HG03575 (cell line): ENCODE measurements around the gene QSER1.
"Not testable (repeated sequence)": the region's sequence is repeated elsewhere in the genome, so short reads cannot be mapped to it uniquely, and the experiment has no call there.

ENCODE experiments used
- ATAC-seq: cut with Tn5 transposase; IDR thresholded peaks from one replicate; pipeline ENCODE4 v1.9.1; 2021; ENCODE audit not compliant: unreplicated experiment, insufficient number of reproducible peaks, low FRiP score; ENCODE audit errors: extremely low read depth

Gene QSER1

GRCh38 chr11:32888384-32888710 is 4.3 kb upstream of the QSER1 start:
- ATAC-seq = not testable (repeated sequence)

DNA sequence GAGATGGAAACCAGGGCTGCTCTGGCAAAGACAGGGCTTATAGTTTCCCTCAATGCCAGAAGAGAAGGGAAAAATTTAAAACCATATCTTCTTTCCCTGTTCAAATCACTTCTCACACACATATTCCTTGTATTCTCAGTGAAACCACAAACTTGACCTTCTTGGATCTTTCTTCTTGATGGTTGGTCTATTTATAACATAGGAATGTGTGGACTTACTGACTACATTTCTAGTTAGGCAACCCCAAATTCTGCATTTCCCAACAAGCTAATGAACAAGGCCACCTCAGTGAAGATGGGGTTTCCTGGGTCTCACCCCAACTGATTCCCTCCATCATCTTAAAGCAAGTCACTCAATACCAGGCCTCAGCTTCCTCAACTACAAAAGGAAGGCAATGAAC is 3.8 kb upstream of the QSER1 start:
- no peak for ATAC-seq

DNA sequence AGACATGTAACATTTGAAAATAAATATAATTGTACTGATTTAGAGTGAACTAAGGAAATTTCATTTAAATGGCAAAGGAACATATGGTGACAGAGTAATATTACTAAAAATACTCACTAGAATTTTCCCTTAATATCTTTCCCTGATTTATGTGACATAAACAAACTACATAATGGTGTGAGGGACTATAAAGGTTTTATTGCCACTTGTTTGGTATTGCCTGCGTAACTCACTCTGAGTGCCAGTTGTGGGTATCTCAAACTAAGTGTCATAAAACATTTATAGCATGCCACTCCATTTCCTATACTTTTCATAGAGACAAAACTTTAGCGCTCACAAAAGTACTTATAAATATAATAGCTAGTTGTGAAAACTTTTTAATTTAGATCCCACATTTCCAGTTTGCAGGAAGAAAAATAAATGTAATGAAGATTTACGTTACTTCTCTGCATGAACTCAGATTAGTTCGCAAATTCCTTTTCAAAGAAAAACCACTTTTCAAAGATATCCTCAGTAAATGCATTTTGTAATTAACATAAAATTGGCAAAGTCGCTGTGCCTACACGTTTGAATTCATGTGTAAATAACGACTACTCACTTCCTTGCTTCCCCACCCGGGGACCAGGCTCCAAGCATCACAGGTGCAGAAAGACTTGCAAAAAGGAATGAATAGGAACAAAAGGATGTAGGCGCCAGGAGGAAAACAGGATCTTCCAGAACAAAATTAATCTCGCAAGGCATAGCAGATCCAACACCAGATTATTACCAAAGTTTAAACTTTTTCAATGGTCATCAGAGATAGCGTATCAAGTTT is 1.6 kb upstream of the QSER1 start:
- no peak for ATAC-seq

DNA sequence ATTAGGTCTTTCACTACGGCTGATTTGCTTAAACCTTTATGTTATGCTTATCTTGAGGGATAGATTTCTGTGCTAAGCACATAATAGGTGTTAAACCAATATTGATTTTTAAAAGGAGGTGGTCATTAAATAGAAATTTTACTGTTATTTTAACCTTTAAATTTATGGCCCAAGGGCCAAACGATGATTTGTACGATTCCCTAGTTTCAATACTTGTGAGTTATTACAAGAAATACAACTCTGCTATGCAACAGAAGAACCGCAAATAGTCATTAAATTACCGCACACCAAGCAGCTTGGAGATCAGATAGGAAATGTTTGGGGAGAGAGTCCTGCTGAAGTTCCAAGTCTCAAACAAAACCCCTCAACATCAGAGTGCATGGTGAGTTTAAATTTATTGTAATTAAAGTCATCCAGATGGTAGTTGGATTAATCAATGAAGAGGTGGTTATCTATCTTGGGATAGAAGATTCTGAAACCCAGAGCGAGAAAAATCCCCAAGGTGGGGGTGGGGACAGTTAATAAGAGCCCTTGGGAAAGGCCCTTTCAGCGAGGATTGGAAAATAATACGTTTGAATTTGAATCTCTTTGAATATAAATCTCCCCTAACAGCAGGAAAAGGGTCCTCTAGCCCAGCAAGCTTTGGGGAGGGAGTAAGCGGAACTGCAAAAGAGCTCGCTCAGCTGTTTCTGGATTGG is 805 bp upstream of the QSER1 start:
- no peak for ATAC-seq

DNA sequence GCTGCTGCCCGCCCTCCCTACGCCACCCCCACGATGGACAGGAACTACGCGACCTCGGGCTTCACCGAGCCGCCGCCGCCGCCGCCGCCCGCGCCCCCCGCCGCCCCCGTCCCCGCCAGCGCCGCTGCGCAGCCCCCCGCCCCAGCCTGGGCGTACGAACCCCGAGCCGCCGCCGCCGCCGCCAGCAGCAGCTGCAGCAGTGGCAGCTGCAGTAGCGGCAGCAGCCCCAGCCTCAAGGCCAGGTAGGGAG is 407 bp downstream of the QSER1 start:
- no peak for ATAC-seq

DNA sequence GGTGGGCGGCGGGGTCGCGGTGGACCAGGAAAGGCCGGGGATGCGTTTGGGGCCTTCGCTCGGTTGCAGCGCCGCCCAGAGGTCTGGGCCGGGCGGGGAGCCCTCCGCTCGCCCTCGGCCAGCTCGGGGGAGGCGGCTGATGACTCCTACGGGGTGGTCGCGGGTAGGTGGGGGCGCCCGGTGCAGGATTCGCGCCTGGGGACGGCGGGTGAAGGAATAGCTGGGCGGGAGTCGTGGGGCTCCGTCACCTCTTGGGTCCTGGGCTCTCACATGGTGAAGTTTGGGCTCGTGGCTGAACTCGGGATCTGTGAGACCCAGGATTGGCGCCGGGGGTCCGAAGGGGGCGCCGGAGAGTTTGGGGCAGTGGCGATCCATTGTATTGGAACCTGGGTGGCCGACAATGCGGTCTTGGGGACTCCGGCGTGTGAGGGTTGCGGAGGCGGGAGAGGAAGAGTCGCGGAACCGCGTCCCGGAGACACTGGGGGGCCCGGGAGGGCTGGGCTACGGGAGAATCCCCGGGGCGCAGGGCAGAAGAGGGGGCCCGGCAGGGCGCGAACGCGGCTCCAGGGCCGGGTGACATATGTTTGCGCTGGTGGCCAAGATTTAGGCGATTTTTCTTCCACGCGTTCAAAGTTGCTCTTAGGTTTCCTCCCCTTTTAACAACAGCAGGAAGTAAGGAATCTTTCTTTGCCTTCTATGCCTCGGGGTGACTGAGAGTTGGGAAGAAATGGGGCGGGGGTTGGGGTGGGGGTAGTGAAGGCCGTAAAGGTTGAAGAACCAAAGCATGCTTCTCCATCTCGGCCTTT is 935 bp downstream of the QSER1 start:
- ATAC-seq = no peak

- ATAC-seq = no peak
Observed at GRCh38 chr11:32894149-32894827, 1.7 kb downstream of the QSER1 start.

DNA sequence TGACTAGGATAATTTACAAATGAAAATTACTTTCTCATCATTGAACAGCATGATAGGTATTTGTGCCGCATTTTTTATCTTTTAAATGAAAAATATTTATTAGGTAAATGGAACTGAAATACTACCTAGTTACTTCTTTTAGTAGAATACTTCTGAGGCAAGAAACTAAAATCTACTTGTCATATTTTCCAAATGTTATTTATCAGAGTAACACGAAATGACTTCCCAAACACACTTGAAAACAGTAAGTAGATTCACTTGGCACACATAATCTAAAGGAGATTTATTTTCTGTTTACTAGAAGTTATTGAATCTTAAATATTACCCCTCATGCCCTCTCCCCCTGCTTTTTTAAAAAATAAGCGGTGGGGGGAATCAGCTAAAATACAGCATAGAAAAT is 2.3 kb downstream of the QSER1 start:
- ATAC-seq = no peak

- no peak for ATAC-seq
Observed at GRCh38 chr11:32895471-32895870, 2.9 kb downstream of the QSER1 start.

- ATAC-seq = no peak
Observed at GRCh38 chr11:32897103-32897502, 4.5 kb downstream of the QSER1 start.

DNA sequence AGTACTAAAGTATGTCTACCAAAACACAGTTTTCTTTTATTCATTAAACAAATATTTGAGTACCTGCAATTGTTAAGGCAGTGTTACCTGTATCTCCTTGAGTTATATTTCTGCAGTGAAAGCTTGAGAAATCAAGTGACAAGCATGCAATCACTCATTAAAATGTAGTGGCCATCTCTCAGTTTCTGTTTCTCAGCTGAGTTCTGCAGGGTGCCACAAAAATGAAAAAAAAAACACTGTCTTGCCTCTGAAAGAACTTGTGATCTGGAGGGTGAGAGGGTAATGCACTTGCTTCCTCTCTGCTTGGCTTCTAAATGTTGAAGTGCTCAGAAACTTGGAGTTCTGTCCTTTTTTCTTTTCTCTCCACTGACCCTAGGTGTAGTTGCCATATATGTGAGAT is 6.8 kb downstream of the QSER1 start:
- ATAC-seq = no peak

- no peak for ATAC-seq
Observed at GRCh38 chr11:32902089-32902665, 9.6 kb downstream of the QSER1 start.

GRCh38 chr11:32905028-32905667 is 12.5 kb downstream of the QSER1 start:
- ATAC-seq = no peak

DNA sequence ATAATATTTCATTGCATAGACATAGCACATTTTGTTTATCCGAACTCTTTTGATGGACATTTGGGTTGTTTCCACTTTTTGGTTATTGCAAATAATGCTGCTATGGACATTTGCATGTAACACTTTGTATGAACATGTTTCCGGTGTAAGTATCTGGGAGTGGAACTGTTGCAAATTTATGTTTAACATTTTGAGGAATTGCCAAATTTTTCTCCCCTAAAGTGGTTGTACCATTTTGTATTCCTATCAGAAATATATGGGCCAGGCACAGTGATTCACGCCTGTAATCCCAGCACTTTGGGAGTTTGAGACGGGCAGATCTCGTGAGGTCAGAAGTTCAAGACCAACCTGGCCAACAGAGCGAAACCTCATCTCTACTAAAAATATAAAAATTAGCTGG is 16.0 kb downstream of the QSER1 start:
- ATAC-seq = no peak

DNA sequence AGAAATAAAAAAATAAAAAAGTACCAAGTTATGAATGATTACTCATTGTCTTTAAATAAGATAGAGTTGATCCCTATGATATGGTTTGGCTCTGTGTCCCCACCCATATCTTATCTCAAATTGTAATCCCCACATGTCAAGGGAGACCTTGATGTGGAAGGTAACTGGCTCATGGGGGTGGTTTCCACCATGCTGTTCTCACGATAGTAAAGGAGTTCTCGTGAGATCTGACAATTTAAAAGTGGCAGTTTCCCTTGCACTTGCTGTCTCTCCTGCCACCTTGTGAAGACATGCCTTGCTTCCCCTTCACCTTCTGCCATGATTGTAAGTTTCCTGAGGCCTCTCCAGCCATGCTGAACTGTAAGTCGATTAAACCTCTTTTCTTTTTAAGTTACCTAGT is 18.8 kb downstream of the QSER1 start:
- ATAC-seq = no peak

- ATAC-seq = no peak
Observed at GRCh38 chr11:32913445-32913844, 20.8 kb downstream of the QSER1 start.

DNA sequence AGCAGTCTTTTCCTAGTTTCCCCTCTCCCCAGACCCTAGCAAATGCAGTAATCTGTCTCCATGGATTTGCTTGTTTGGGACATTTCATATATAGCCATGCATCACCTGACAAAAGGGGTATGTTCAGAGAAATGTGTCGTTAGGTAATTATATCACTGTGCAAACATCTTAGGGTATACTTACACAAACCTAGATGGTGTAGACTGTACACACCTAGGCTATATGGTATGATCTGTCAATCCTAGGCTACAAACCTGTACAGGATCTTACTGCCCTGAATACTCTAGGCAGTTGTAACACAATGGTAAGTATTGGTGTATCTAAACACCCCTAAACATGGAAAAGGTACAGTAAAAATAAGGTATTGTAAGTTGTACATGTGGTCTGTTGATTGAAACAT is 23.8 kb downstream of the QSER1 start:
- ATAC-seq = no peak

- no peak for ATAC-seq
Observed at GRCh38 chr11:32916994-32917393, 24.4 kb downstream of the QSER1 start.

- ATAC-seq = no peak
Observed at GRCh38 chr11:32918427-32918826, 25.8 kb downstream of the QSER1 start.
